ENCODE results near the gene IL16. TPM values are rescaled to one million over a fixed set of nuclear protein-coding genes. Genes with fewer than 3 reads are reported as not detected.
"Not testable (repeated sequence)": the region's sequence is repeated elsewhere in the genome, so short reads cannot be mapped to it uniquely, and the experiment has no call there.

IL16 gene
- polyA plus RNA-seq, 1 experiment: 0.01 TPM

GRCh38 chr15:81339851-81340250, 143.2 kb downstream of the IL16 start:
- CTCF ChIA-PET: no interaction called here

GRCh38 chr15:81341351-81341750, 144.7 kb downstream of the IL16 start:
- POLR2A ChIA-PET: no interaction called here

More at GRCh38 chr15:81339851-81340250, 143.2 kb downstream of the IL16 start:
- Histone ChIP-seq H3K36me3 (ENCODE audit: control insufficient read depth, insufficient read depth, low read length) (no peaks in the 10 kb centered on the region), H3K27me3 (ENCODE audit: control insufficient read depth, insufficient read depth, low read length) (no peaks in the 10 kb centered on the region), H3K4me3 (ENCODE audit: low read depth, low read length) (no peak overlapping the region)
- POLR2A ChIA-PET: no interaction called here
- no peak for DNase-seq (ENCODE audit: low read depth)
- TF ChIP-seq, protein P1, sequence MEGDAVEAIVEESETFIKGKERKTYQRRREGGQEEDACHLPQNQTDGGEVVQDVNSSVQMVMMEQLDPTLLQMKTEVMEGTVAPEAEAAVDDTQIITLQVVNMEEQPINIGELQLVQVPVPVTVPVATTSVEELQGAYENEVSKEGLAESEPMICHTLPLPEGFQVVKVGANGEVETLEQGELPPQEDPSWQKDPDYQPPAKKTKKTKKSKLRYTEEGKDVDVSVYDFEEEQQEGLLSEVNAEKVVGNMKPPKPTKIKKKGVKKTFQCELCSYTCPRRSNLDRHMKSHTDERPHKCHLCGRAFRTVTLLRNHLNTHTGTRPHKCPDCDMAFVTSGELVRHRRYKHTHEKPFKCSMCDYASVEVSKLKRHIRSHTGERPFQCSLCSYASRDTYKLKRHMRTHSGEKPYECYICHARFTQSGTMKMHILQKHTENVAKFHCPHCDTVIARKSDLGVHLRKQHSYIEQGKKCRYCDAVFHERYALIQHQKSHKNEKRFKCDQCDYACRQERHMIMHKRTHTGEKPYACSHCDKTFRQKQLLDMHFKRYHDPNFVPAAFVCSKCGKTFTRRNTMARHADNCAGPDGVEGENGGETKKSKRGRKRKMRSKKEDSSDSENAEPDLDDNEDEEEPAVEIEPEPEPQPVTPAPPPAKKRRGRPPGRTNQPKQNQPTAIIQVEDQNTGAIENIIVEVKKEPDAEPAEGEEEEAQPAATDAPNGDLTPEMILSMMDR (IDR thresholded peaks at IDR 0.05; ENCODE audit: insufficient read depth, low read depth, low read length): no peak

DNA sequence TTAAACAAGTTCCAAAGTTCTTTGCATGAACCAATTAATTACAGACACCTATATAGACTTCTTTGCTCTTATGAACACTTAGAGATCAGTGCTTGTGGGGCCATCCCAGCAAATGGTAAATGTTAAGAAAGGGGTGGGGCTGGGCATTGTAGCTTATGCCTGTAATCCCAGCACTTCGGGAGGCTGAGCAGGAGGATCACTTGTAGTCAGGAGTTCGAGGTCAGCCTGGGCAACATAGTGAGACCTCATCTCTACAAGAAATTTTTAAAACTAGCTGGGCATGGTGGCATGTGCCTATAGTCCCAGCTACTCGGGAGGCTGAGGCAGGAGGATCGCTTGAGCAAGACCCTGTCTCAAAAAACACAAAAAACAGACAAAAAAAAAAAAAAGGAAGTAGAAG, 146.7 kb downstream of the IL16 start:
- POLR2A ChIA-PET: no interaction called here
- no peaks in the 10 kb centered on the region for H3K36me3 ChIP-seq (ENCODE audit: control insufficient read depth, insufficient read depth, low read length)
- no peaks in the 10 kb centered on the region for H3K27me3 ChIP-seq (ENCODE audit: control insufficient read depth, insufficient read depth, low read length)
- no peak overlapping the region for H3K4me3 ChIP-seq (ENCODE audit: low read depth, low read length)
- DNase-seq (ENCODE audit: low read depth): no peak
- CTCF ChIA-PET: interaction anchor here (1.4 to 4.5 kb wide), 4 partner anchors 13 to 77 kb away, joined by 4 to 20 read pairs (median 8); no protein-coding TSS in a partner anchor
- TF ChIP-seq, protein P1 (IDR thresholded peaks at IDR 0.05; ENCODE audit: insufficient read depth, low read depth, low read length): no peak

More at GRCh38 chr15:81341351-81341750, 144.7 kb downstream of the IL16 start:
- H3K27me3 ChIP-seq (ENCODE audit: control insufficient read depth, insufficient read depth, low read length): no peaks in the 10 kb centered on the region
- no peaks in the 10 kb centered on the region for H3K36me3 ChIP-seq (ENCODE audit: control insufficient read depth, insufficient read depth, low read length)
- CTCF ChIA-PET: interaction anchor here (2.5 to 4.5 kb wide), 2 partner anchors 15 to 66 kb away, joined by 11 to 20 read pairs; no protein-coding TSS in a partner anchor
- TF ChIP-seq, protein P1 (IDR thresholded peaks at IDR 0.05; ENCODE audit: insufficient read depth, low read depth, low read length): no peak
- DNase-seq (ENCODE audit: low read depth): no peak
- H3K4me3 ChIP-seq (ENCODE audit: low read depth, low read length): no peak overlapping the region

DNA sequence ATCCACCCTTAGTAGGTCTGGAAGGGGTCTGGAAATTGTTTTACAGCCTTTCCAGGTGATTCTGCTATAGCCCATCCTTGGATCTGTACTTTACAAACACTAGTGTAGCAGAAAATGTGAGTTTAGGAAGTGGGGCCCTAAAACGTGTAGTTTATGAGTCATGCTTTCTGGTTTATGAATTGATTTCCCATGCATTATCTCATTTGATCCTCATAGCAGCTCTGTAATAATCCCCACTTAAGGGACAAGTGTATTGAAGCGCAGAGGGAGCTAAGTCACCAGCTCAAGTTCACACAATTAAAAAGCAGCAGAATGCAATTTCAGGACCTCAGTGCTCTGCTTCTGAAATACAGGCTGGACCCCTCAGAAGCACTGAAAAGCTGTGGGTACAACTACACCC, 149.9 kb downstream of the IL16 start:
- Histone ChIP-seq H3K27me3 (ENCODE audit: control insufficient read depth, insufficient read depth, low read length) (no peaks in the 10 kb centered on the region), H3K36me3 (ENCODE audit: control insufficient read depth, insufficient read depth, low read length) (no peaks in the 10 kb centered on the region), H3K4me3 (ENCODE audit: low read depth, low read length) (no peak overlapping the region)
- TF ChIP-seq, protein P1 (IDR thresholded peaks at IDR 0.05; ENCODE audit: insufficient read depth, low read depth, low read length): no peak
- DNase-seq (ENCODE audit: low read depth): no peak
- CTCF ChIA-PET: no interaction called here
- POLR2A ChIA-PET: interaction anchor here (0.5 kb wide), 1 partner anchor 604 kb away, joined by 3 read pairs; no protein-coding TSS in a partner anchor

DNA sequence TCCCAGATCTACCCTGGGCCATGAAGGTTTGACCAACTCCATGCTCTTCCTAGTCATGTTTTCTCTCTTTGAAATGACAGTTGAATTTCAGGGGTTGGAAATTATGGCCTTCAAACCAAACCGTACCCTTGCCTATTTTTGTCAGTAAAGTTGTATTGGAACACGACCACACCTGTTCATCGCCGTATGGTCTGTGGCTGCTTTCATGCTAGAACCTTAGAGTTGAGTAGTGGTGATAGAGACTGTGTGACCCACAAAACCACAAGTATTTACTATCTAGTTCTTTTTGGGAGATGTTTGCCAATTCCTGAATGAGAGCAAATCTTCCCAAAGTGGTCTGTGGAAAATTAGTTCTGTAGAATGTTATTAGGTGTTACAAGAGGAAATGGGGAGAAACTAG, 151.2 kb downstream of the IL16 start:
- DNase-seq (ENCODE audit: low read depth): no peak
- no peaks in the 10 kb centered on the region for H3K27me3 ChIP-seq (ENCODE audit: control insufficient read depth, insufficient read depth, low read length)
- ChIA-PET POLR2A (no interaction called here), CTCF (no interaction called here)
- H3K36me3 ChIP-seq (ENCODE audit: control insufficient read depth, insufficient read depth, low read length): no peaks in the 10 kb centered on the region
- TF ChIP-seq, protein P1 (IDR thresholded peaks at IDR 0.05; ENCODE audit: insufficient read depth, low read depth, low read length): no peak
- H3K4me3 ChIP-seq (ENCODE audit: low read depth, low read length): no peak overlapping the region

DNA sequence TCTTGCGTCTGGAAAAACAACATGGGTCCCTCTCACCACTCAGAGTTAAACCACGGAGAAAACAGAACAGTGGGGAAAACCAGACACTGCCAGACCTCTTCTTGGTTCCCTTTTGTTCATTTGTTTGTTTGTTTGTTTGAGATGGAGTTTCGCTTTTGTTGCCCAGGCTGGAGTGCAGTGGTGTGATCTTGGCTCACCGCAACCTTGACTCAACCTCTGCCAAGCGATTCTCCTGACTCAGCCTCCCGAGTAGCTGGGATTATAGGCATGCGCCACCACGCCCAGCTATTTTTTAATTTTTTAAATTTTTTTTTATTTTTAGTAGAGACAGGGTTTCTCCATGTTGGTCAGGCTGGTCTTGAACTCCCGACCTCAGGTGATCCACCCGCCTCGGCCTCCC, 152.0 kb downstream of the IL16 start:
- H3K27me3 ChIP-seq (ENCODE audit: control insufficient read depth, insufficient read depth, low read length); DNase-seq (ENCODE audit: low read depth); H3K36me3 ChIP-seq (ENCODE audit: control insufficient read depth, insufficient read depth, low read length); POLR2A ChIA-PET; H3K4me3 ChIP-seq (ENCODE audit: low read depth, low read length): not testable (repeated sequence)
- CTCF ChIA-PET: interaction anchor here (0.8 kb wide), 1 partner anchor 83 kb away, joined by 4 read pairs; no protein-coding TSS in a partner anchor
